Memory B cell (primary cell): Measurements from ENCODE around the gene PRKAA1.
"Not testable (repeated sequence)": the region's sequence is repeated elsewhere in the genome, so short reads cannot be mapped to it uniquely, and the experiment has no call there.

ENCODE experiments used
- ATAC-seq: fragments of 150-1000 bp; cut with Tn5 transposase; 2 replicates; pipeline ENCODE4 v1.10.0; 2021; ENCODE audit warnings: low read depth, mild to moderate bottlenecking, moderate library complexity
- DNase-seq, 2 donors: peaks; one replicate each; pipeline ENCODE4 v3.0.0; 2022; ENCODE audit warnings: low spot score in 2 of 2
- H3K27ac Mint-ChIP-seq: one replicate; pipeline ENCODE4 v1.8.0; 2022; ENCODE audit warnings: mild to moderate bottlenecking, moderate library complexity, mixed read lengths
- H3K27me3 Mint-ChIP-seq: one replicate; pipeline ENCODE4 v1.8.0; 2022; ENCODE audit warnings: mixed read lengths
- H3K36me3 Mint-ChIP-seq: one replicate; pipeline ENCODE4 v1.8.0; 2022; ENCODE audit warnings: mild to moderate bottlenecking, mixed read lengths
- H3K4me1 Mint-ChIP-seq: one replicate; pipeline ENCODE4 v1.8.0; 2022; ENCODE audit warnings: mixed read lengths
- H3K4me3 Mint-ChIP-seq: one replicate; pipeline ENCODE4 v1.8.0; 2022; ENCODE audit warnings: mild to moderate bottlenecking, moderate library complexity, mixed read lengths
- H3K9me3 Mint-ChIP-seq: one replicate; pipeline ENCODE4 v1.8.0; 2022; ENCODE audit warnings: mixed read lengths

The PRKAA1 gene

GRCh38 chr5:40797273-40798011, 732 bp downstream of the PRKAA1 start:
- DNase-seq (peak; percentile 47 to 59), ATAC-seq (peak; percentile 28)
- H3K36me3 Mint-ChIP-seq = peaks cover 3% of the 10 kb centered on the region
- no peaks in the 10 kb centered on the region for H3K27me3 Mint-ChIP-seq
- peak overlapping the region; percentile 93 for H3K4me3 Mint-ChIP-seq
- H3K9me3 Mint-ChIP-seq = no peaks in the 10 kb centered on the region
- H3K4me1 Mint-ChIP-seq = peaks cover 27% of the 10 kb centered on the region
- peak overlapping the region; percentile 93 for H3K27ac Mint-ChIP-seq

- Mint-ChIP-seq H3K4me1 (peaks cover 32% of the 10 kb centered on the region), H3K4me3 (peak overlapping the region; percentile 32), H3K9me3 (no peaks in the 10 kb centered on the region), H3K36me3 (peaks cover 3% of the 10 kb centered on the region), H3K27me3 (no peaks in the 10 kb centered on the region), H3K27ac (peak overlapping the region; percentile 93)
- DNase-seq = no peak
- no peak for ATAC-seq
Measured at GRCh38 chr5:40796487-40796889, 1.7 kb downstream of the PRKAA1 start.

GRCh38 chr5:40794877-40795276, 3.3 kb downstream of the PRKAA1 start:
- H3K27me3 Mint-ChIP-seq, ATAC-seq, H3K27ac Mint-ChIP-seq, H3K9me3 Mint-ChIP-seq, DNase-seq, H3K36me3 Mint-ChIP-seq, H3K4me3 Mint-ChIP-seq: not testable (repeated sequence)
- peaks cover 37% of the 10 kb centered on the region for H3K4me1 Mint-ChIP-seq

- H3K4me1 Mint-ChIP-seq = peaks cover 39% of the 10 kb centered on the region
- not testable (repeated sequence) for H3K36me3 Mint-ChIP-seq, H3K4me3 Mint-ChIP-seq, ATAC-seq, H3K9me3 Mint-ChIP-seq, DNase-seq, H3K27me3 Mint-ChIP-seq
- H3K27ac Mint-ChIP-seq = peak overlapping the region; percentile 81
Measured at GRCh38 chr5:40794340-40794739, 3.8 kb downstream of the PRKAA1 start.

- ATAC-seq = not testable (repeated sequence)
Measured at GRCh38 chr5:40792691-40793090, 5.5 kb downstream of the PRKAA1 start.

GRCh38 chr5:40791715-40792139, 6.4 kb downstream of the PRKAA1 start:
- peaks cover 16% of the 10 kb centered on the region for H3K36me3 Mint-ChIP-seq
- DNase-seq = no peak
- H3K4me1 Mint-ChIP-seq = peaks cover 48% of the 10 kb centered on the region
- peaks cover 1% of the 10 kb centered on the region for H3K9me3 Mint-ChIP-seq
- H3K27me3 Mint-ChIP-seq = no peaks in the 10 kb centered on the region
- no peak overlapping the region for H3K27ac Mint-ChIP-seq
- no peak overlapping the region for H3K4me3 Mint-ChIP-seq
- ATAC-seq = no peak

More at GRCh38 chr5:40792691-40793090, 5.5 kb downstream of the PRKAA1 start:
- Mint-ChIP-seq H3K36me3 (peaks cover 13% of the 10 kb centered on the region), H3K4me1 (peaks cover 46% of the 10 kb centered on the region)
- not testable (repeated sequence) for H3K4me3 Mint-ChIP-seq, H3K27me3 Mint-ChIP-seq, H3K27ac Mint-ChIP-seq, DNase-seq, H3K9me3 Mint-ChIP-seq

GRCh38 chr5:40790947-40791593, 7.1 kb downstream of the PRKAA1 start:
- H3K4me3 Mint-ChIP-seq = no peak overlapping the region
- peaks cover 48% of the 10 kb centered on the region for H3K4me1 Mint-ChIP-seq

GRCh38 chr5:40788941-40789340, 9.2 kb downstream of the PRKAA1 start:
- not testable (repeated sequence) for H3K4me3 Mint-ChIP-seq, ATAC-seq, DNase-seq, H3K27me3 Mint-ChIP-seq, H3K9me3 Mint-ChIP-seq
- Mint-ChIP-seq H3K27ac (peak overlapping the region; percentile 38), H3K36me3 (peaks cover 22% of the 10 kb centered on the region), H3K4me1 (peaks cover 40% of the 10 kb centered on the region)

More at GRCh38 chr5:40790947-40791593, 7.1 kb downstream of the PRKAA1 start:
- Mint-ChIP-seq H3K36me3 (peaks cover 21% of the 10 kb centered on the region), H3K27ac (peak overlapping the region; percentile 76), H3K9me3 (peaks cover 1% of the 10 kb centered on the region), H3K27me3 (no peaks in the 10 kb centered on the region)
- no peak for DNase-seq
- no peak for ATAC-seq

- Mint-ChIP-seq H3K4me3 (no peak overlapping the region), H3K4me1 (peaks cover 32% of the 10 kb centered on the region)
Measured at GRCh38 chr5:40787986-40788385, 10.2 kb downstream of the PRKAA1 start.

GRCh38 chr5:40786664-40787063, 11.5 kb downstream of the PRKAA1 start:
- H3K9me3 Mint-ChIP-seq, H3K27me3 Mint-ChIP-seq, ATAC-seq, DNase-seq, H3K4me3 Mint-ChIP-seq, H3K27ac Mint-ChIP-seq: not testable (repeated sequence)
- Mint-ChIP-seq H3K36me3 (peaks cover 22% of the 10 kb centered on the region), H3K4me1 (peaks cover 26% of the 10 kb centered on the region)

More at GRCh38 chr5:40787986-40788385, 10.2 kb downstream of the PRKAA1 start:
- H3K9me3 Mint-ChIP-seq = peaks cover 1% of the 10 kb centered on the region
- H3K36me3 Mint-ChIP-seq = peaks cover 22% of the 10 kb centered on the region
- ATAC-seq (no peak), DNase-seq (no peak)
- H3K27ac Mint-ChIP-seq = no peak overlapping the region
- no peaks in the 10 kb centered on the region for H3K27me3 Mint-ChIP-seq

- Mint-ChIP-seq H3K4me1 (peaks cover 24% of the 10 kb centered on the region), H3K36me3 (peaks cover 22% of the 10 kb centered on the region), H3K27me3 (no peaks in the 10 kb centered on the region), H3K27ac (no peak overlapping the region), H3K4me3 (no peak overlapping the region), H3K9me3 (peaks cover 1% of the 10 kb centered on the region)
- ATAC-seq = no peak
- DNase-seq = no peak
Measured at GRCh38 chr5:40784916-40785315, 13.3 kb downstream of the PRKAA1 start.

GRCh38 chr5:40784027-40784653, 14.0 kb downstream of the PRKAA1 start:
- ATAC-seq (no peak), DNase-seq (no peak)
- no peak overlapping the region for H3K27ac Mint-ChIP-seq
- H3K36me3 Mint-ChIP-seq = peaks cover 22% of the 10 kb centered on the region
- no peaks in the 10 kb centered on the region for H3K27me3 Mint-ChIP-seq
- peaks cover 1% of the 10 kb centered on the region for H3K9me3 Mint-ChIP-seq
- no peak overlapping the region for H3K4me3 Mint-ChIP-seq
- H3K4me1 Mint-ChIP-seq = peaks cover 20% of the 10 kb centered on the region

GRCh38 chr5:40781843-40782409, 16.2 kb downstream of the PRKAA1 start:
- DNase-seq (no peak), ATAC-seq (no peak)
- H3K27ac Mint-ChIP-seq = no peak overlapping the region
- H3K27me3 Mint-ChIP-seq = no peaks in the 10 kb centered on the region
- peaks cover 13% of the 10 kb centered on the region for H3K4me1 Mint-ChIP-seq
- H3K4me3 Mint-ChIP-seq = no peak overlapping the region
- H3K9me3 Mint-ChIP-seq = no peaks in the 10 kb centered on the region
- peaks cover 11% of the 10 kb centered on the region for H3K36me3 Mint-ChIP-seq

- Mint-ChIP-seq H3K4me1 (peaks cover 15% of the 10 kb centered on the region), H3K9me3 (no peaks in the 10 kb centered on the region), H3K36me3 (peaks cover 12% of the 10 kb centered on the region)
Measured at GRCh38 chr5:40780858-40781257, 17.3 kb downstream of the PRKAA1 start.

More at GRCh38 chr5:40780858-40781257, 17.3 kb downstream of the PRKAA1 start:
- Mint-ChIP-seq H3K27me3 (no peaks in the 10 kb centered on the region), H3K4me3 (no peak overlapping the region), H3K27ac (no peak overlapping the region)
- DNase-seq = no peak
- no peak for ATAC-seq
